Right atrium auricular region (tissue), 2 donors: Measurements from ENCODE around the gene STRN3. TPM values are rescaled to one million over a fixed set of nuclear protein-coding genes. Genes with fewer than 3 reads are reported as not detected.
"Not testable (repeated sequence)": the region's sequence is repeated elsewhere in the genome, so short reads cannot be mapped to it uniquely, and the experiment has no call there.

ENCODE experiments used
- DNase-seq: peaks from one replicate; pipeline ENCODE4 v3.0.0-alpha.2; 2019; ENCODE audit warnings: low spot score
- H3K27ac ChIP-seq, 2 donors: fragments of 200-600 bp; sonication (generic); 1 replicate in 1 of 2; 2 replicates in 1 of 2; pipeline ENCODE4 v1.5.1; 2016 to 2019
- H3K27me3 ChIP-seq, 2 donors: fragments of 200-600 bp; sonication (generic); one replicate each; pipeline versions ENCODE4 v1.5.1 to v1.6.0; 2017 to 2019
- H3K36me3 ChIP-seq: fragments of 200-600 bp; sonication (generic); one replicate; pipeline ENCODE4 v1.5.1; 2016
- H3K4me1 ChIP-seq, 2 donors: fragments of 200-600 bp; sonication (generic); one replicate each; pipeline versions ENCODE4 v1.5.1 to v1.6.0; 2017 to 2019
- H3K4me3 ChIP-seq, 2 donors: fragments of 200-600 bp; sonication (generic); 1 replicate in 1 of 2; 2 replicates in 1 of 2; pipeline ENCODE4 v1.5.1; 2017 to 2019; ENCODE audit warnings: mild to moderate bottlenecking in 1 of 2, moderate library complexity in 1 of 2
- H3K9me3 ChIP-seq, 2 donors: fragments of 200-600 bp; sonication (generic); one replicate each; pipeline ENCODE4 v1.5.1; 2019
- CTCF ChIP-seq, 2 donors: fragments of 200-600 bp; sonication (generic); IDR thresholded peaks; one replicate each; pipeline ENCODE4 v1.5.1; 2019; ENCODE audit warnings: antibody characterized with exemption in 2 of 2
- total RNA-seq, 2 donors: library from RNA; depleted of rRNA; stranded (reverse); fragments of >200 nt; gene quantifications; one replicate each; pipeline ENCODE4 v1.1.0, GENCODE V29; 2016

The STRN3 gene
- total RNA-seq, 2 donors from 2014 or later: 34.2 to 46.8 TPM

GRCh38 chr14:30966415-30967363 lies 59.5 kb downstream of the STRN3 start:
- H3K36me3 ChIP-seq: peaks cover 13% of the 10 kb centered on the region
- H3K4me1 ChIP-seq: no peaks in the 10 kb centered on the region
- no peak for TF ChIP-seq CTCF (IDR thresholded peaks at IDR 0.05)
- no peak overlapping the region for H3K27ac ChIP-seq
- peaks cover 0 to 19% of the 10 kb centered on the region in 2 donors for H3K9me3 ChIP-seq
- no peak for DNase-seq
- H3K27me3 ChIP-seq: no peaks in the 10 kb centered on the region
- H3K4me3 ChIP-seq: no peak overlapping the region

- H3K36me3 ChIP-seq: peaks cover 13% of the 10 kb centered on the region
- not testable (repeated sequence) for H3K27ac ChIP-seq, DNase-seq, H3K27me3 ChIP-seq, H3K4me1 ChIP-seq, H3K4me3 ChIP-seq
- peaks cover 0 to 19% of the 10 kb centered on the region in 2 donors for H3K9me3 ChIP-seq
These were observed 60.3 kb downstream of the STRN3 start for GRCh38 chr14:30965861-30966260.

- not testable (repeated sequence) for H3K4me3 ChIP-seq, H3K4me1 ChIP-seq, DNase-seq, H3K27ac ChIP-seq, H3K27me3 ChIP-seq
- Histone ChIP-seq H3K9me3 (peaks cover 0 to 19% of the 10 kb centered on the region in 2 donors), H3K36me3 (peaks cover 13% of the 10 kb centered on the region)
These were observed 63.6 kb downstream of the STRN3 start for GRCh38 chr14:30962537-30962936.

- Histone ChIP-seq H3K4me3 (no peak overlapping the region), H3K9me3 (peaks cover 0 to 13% of the 10 kb centered on the region in 2 donors), H3K36me3 (peaks cover 10% of the 10 kb centered on the region), H3K27ac (no peak overlapping the region), H3K4me1 (peaks cover 0 to 11% of the 10 kb centered on the region in 2 donors), H3K27me3 (no peaks in the 10 kb centered on the region)
- no peak for TF ChIP-seq CTCF (IDR thresholded peaks at IDR 0.05)
- DNase-seq: no peak
These were observed 64.8 kb downstream of the STRN3 start for GRCh38 chr14:30961330-30961729.

- TF ChIP-seq CTCF (IDR thresholded peaks at IDR 0.05): no peak
These were observed 66.0 kb downstream of the STRN3 start for GRCh38 chr14:30960216-30960615.

GRCh38 chr14:30958555-30959407 lies 67.4 kb downstream of the STRN3 start:
- TF ChIP-seq CTCF (IDR thresholded peaks at IDR 0.05): no peak

More at GRCh38 chr14:30960216-30960615, 66.0 kb downstream of the STRN3 start:
- H3K4me1 ChIP-seq: peaks cover 0 to 11% of the 10 kb centered on the region in 2 donors
- no peak overlapping the region for H3K4me3 ChIP-seq
- peaks cover 0 to 2% of the 10 kb centered on the region in 2 donors for H3K9me3 ChIP-seq
- H3K36me3 ChIP-seq: peaks cover 4% of the 10 kb centered on the region
- H3K27ac ChIP-seq: no peak overlapping the region
- no peak for DNase-seq
- H3K27me3 ChIP-seq: no peaks in the 10 kb centered on the region

More at GRCh38 chr14:30958555-30959407, 67.4 kb downstream of the STRN3 start:
- H3K4me1 ChIP-seq: peaks cover 0 to 11% of the 10 kb centered on the region in 2 donors
- DNase-seq: no peak
- no peaks in the 10 kb centered on the region for H3K27me3 ChIP-seq
- H3K4me3 ChIP-seq: no peak overlapping the region
- peaks cover 7% of the 10 kb centered on the region for H3K36me3 ChIP-seq
- no peak overlapping the region for H3K27ac ChIP-seq
- no peaks in the 10 kb centered on the region for H3K9me3 ChIP-seq
